Measurements from ENCODE around the gene CCDC85A. TPM values are rescaled to one million over a fixed set of nuclear protein-coding genes. Genes with fewer than 3 reads are reported as not detected.

CCDC85A gene
- polyA plus RNA-seq, 4 donors = 1.3 to 2.0 (median 1.7) TPM

DNA sequence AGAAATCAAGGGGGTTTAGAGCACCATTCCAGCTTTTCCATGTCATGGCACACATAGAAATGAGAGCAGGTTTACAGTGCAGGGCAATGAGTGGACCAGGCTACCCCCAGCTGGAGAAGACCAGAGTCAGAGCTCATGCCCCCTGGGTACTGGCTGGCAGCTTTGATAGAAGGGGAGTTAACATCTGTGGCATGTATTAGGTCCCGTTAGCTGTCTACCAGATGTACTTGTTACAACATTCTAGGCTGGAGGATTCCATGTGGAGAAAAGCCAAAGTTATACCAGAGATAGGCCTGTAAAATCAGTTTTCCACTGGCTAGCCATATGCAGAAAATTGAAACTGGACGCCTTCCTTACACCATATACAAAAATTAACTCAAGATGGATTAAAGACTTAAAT, 109.2 kb downstream of the CCDC85A start:
- no peak for DNase-seq (ENCODE audit: low read depth in 4 of 4, low spot score in 3 of 4)

DNA sequence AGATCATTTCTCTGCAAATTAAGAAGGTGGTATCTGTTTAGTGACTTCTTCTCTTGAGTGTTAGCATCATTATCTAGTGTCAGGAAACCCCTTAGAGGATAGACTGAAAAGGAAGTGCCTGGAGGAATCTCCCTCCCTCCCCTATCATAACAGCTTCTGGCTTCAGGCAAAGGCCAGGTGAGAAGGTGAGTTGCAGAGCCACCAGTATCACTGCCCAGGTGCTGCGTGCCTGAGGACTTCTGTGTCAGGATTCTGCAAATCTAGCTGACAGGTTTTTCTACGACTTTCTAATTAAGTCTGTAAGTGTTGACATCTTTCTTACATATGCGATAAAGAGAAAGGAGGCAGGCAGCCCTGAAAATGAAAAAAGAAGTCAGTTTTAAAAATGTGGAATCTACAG, 111.9 kb downstream of the CCDC85A start:
- DNase-seq (ENCODE audit: low read depth in 4 of 4, low spot score in 3 of 4) = no peak

DNA sequence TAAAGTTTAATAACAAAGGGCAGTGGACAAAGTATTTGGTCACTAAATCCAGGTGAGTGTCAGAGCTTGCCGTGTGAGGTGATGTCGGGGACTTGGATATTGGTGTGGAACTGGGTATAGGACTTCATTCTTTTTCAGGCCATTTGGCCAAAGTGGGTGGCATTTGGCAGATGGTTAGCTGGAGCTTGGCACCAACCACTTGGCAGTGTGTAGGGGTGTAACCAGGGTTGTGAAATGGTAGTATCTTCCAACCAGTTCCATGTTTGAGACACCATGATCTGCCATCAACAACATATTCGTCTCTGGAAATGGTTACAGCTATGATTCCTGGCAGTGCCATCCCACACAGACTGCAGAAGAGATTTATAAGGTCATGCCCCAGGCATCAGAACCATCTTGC, 113.9 kb downstream of the CCDC85A start:
- no peak for DNase-seq (ENCODE audit: low read depth in 4 of 4, low spot score in 3 of 4)

DNA sequence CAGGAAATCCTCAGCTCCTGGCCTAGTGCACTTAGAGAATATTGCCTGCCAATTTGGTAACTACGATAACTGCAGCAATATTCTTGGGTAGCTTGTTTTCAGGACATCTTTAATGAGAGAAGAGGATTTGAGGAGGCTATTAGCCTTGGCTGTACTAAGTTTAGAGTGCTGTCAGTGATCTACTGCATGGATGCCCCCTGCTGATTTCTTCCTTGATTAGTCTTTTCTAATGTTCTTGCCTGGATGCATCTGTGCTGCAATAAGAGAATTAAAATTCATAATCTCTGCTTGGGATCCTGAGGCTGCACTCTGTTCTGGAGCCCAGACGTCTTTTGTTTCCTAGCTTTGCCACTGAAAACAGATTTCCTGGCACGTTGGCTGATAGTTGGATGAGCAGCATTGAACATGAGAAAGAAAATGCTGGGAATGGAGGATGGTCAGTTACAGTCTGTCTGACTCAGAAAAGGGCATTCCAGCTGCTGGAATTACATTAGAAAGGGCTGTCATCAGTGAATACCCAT, 115.4 kb downstream of the CCDC85A start:
- no peak for DNase-seq (ENCODE audit: low read depth in 4 of 4, low spot score in 3 of 4)

DNA sequence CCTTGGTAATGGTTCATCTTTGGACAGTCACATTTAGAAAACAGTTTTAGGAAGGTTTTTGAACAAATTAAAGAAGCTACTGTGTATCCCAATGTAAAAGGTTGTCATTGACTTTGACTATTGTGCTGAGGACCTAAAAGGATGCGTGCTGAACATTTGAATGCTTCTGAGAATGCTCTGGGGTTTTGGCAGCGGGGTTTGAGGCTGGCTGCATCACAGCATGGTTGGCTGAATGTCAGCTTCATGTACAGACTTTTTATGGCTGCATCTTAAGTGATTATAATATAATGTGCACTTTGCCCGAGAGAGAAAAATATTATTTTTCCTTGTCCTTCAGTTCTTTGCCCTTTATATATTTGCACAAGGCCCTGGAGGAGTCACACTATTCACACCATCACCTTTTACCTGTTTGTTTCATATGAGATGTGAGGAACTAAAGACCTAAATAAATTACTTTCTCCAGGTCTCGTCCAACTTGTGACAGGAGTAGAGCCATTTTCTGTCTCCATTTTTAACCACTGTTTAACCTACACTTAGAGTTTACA, 125.9 kb downstream of the CCDC85A start:
- no peak for DNase-seq (ENCODE audit: low read depth in 4 of 4, low spot score in 3 of 4)

DNA sequence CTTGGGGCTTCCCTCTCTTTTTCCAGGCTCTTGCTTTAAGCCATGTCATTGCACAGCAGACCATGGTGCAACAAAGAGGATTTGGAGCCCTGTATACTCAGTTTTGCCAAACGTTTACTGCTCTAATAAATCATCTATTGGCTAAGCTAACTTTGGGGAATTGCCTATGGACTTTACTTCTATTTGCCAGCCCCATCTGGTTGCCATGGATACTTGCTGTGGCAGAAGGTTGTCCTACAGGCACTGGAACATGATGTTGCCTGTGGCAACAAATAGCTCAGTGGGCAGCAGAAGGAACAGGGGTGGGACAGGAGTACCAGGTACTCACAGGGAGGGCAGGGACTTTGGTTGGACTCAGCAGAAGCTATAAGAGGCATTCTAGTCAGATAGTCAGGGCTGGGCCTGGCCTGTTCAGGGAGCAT, 129.7 kb downstream of the CCDC85A start:
- DNase-seq (ENCODE audit: low read depth in 4 of 4, low spot score in 3 of 4) = no peak

DNA sequence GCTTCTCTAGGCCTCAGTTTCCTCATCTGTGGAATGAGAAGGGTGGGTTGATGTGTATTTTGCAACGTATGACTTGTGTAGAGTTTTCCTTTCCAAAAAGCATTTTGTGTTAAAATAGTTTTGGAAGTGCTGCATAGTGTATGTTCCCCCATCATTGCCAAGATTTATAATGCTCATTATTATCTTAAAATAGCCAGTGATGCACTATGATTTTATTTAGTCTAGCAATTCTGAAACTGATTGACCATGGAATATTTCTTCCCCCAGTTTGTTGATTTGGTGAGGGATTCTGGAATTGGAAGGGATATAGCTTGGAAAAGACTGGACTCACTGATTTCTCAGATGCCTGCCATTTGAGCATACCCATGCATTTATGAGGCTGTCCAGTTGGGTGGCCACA, 130.6 kb downstream of the CCDC85A start:
- no peak for DNase-seq (ENCODE audit: low read depth in 4 of 4, low spot score in 3 of 4)

DNA sequence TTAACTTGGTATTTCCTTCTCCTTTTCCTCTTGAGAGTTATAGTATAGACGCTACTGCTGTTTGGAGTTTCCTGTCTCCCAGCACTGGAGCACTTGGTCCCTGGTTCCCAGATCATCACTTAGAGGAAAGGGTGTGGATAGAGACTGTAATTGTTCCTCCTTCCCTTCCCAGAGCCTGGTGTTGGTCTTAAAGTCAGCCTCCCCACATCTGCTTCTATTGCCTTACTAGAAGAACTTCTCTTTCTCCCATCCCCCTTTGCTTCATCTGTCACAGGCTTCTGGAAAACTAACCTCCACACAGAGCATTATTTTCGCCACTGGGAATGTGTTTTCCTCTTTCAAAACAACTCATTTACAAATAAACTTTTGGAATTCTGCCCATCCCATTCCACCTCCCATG, 131.0 kb downstream of the CCDC85A start:
- no peak for DNase-seq (ENCODE audit: low read depth in 4 of 4, low spot score in 3 of 4)

DNA sequence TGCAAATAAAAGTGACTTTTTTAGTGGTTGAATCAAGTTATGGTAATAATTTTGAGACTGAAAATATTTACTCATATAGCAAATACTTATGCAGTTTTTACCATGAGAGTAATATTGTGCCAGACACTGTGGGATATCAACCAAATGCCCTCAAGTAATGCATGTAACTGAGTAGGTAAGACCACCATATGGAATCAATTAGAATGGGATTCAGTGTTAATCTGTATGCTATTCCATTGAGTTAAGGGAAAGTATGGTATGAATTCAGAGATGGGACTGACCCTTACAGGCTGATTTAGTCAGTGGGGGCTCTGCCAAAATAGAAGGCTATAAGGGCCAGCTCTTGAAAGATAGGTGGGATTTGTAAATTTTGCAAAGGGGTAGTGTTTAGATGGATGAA, 131.6 kb downstream of the CCDC85A start:
- no peak for DNase-seq (ENCODE audit: low read depth in 4 of 4, low spot score in 3 of 4)

DNA sequence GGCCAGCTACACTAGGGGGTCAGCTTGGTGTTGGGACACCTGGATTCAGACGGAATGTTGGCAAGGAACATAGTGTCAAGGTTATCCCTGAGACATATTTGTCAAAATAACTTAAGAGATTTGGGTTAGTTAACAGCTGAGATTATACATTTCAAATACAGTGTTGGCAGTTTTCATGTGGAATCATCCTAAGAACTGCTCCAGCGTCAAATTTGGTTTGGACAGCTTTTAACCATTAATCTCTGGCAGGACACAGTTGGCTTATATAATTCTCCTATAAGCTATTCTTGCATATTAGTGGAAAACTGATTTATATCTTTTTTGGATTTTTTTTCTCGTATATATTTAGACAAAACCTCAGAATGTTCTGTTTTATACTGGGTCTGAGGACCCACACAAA, 132.2 kb downstream of the CCDC85A start:
- DNase-seq (ENCODE audit: low read depth in 4 of 4, low spot score in 3 of 4) = no peak

DNA sequence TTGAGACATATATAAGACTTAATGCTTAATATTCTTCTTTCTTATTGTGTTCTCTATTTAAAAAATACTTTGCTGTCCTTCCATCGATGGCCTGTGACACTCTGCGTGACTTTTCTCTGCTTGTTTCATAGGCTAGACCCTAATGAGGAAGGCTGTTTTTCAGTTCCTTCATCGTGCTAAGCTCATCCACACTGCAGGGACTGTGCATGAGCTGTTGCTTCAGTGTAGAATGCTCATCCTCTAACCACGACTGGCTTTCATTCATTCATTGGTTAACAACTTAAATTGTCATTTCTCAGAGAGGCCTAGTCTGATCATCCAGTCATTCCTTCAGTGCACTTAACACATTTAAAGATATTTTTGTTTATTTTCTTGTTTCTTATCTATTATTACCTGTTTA, 134.4 kb downstream of the CCDC85A start:
- DNase-seq (ENCODE audit: low read depth in 4 of 4, low spot score in 3 of 4) = no peak

DNA sequence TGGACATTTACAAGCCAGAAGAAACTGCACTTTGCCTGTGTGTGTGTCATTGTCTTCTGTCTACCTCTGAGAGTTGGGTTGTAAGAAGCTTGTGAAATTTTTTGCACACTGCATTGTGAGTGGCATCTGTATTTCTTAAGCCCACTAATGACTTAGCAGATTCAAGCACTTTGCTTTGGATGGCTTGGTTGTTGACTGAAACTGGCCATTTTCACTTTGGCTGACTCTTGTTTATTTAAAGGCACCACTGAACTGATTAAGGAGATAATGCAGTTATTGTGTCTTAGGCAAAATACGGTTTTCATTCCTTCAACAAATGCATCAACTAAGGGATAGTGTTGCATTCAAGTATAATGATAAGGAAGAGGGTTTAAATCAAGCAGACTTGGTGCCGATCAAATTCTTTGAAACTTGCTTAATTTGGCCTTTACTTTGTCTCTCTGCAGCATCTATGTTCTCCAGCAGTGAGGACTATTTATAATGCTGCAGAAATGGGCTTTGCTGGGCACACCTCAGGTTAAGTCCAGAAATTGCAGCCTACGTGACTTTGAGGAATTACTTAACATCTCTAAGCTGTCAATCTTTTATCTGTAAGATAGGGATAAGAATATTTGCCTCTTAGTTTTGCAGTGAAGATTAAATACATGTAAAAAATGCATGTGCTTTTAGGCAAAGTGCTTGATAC, 142.0 kb downstream of the CCDC85A start:
- no peak for DNase-seq (ENCODE audit: low read depth in 4 of 4, low spot score in 3 of 4)

DNA sequence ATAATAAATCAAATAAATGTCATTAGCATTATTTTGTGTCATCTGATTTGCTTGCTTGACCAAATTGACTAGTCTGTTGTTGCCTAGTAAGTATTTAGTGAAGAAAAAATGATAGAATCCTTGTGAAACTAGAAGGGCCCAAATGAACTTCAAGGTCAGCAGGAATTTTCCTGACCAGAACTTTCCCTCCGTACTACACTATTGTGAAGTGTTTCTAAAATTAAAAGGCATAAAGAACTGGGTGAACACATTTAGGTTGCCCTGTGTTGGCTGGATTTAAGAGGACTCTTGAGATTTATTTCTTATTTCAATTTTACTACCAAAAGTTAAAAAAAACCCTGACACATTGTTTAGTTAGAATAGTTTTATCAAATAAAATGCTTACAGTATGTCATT, 142.6 kb downstream of the CCDC85A start:
- no peak for DNase-seq (ENCODE audit: low read depth in 4 of 4, low spot score in 3 of 4)

DNA sequence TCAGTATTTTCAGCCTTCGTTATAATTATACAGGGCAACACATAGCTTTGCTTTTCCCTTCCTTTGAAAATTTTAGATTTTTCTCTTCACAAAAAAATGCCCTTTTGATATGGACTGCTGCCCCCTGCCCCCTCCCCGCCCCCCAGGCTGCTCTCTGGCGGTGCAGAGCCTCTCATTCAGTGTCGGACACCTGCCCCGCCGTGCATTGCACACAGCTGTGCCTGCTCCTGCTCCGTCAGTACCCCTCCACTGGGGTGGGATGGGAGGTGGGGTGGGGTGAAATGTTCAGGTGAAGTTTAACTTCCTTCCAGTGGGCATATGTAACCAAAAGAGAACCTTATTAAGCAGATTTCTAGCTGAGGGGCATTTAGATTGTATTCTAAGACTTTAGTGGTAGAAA, 148.0 kb downstream of the CCDC85A start:
- no peak for DNase-seq (ENCODE audit: low read depth in 4 of 4, low spot score in 3 of 4)

DNA sequence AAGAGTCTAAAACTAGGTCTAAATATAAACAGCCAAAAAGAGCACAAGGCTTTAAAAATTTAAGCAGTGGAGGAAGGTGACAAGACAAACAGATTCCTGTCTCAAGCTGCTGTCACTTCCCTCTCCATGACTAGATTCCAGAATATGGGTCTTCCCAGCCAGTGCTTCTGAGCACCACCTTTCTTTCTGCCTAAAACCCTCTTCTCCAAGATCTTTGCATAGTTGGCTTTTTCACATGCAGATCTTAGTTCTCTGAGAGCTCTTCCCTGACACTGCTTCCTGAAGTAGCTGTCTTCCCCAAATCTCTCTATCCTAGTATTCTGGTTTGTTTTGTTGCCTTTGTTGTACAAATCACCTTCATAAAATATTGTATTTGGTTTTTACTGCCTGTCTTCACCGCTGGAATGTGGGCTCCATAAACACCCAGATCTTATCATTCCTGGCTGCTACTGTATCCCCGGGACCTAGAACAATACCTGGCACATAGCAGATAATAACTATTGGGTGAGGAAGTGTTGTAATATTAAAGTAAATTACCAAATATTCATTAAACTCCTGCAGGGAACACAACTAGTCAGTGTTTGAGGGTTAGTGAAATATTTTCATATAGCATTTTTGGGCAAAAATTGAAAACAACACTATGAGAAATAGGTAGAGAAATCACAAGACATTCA, 150.2 kb downstream of the CCDC85A start:
- no peak for DNase-seq (ENCODE audit: low read depth in 4 of 4, low spot score in 3 of 4)

DNA sequence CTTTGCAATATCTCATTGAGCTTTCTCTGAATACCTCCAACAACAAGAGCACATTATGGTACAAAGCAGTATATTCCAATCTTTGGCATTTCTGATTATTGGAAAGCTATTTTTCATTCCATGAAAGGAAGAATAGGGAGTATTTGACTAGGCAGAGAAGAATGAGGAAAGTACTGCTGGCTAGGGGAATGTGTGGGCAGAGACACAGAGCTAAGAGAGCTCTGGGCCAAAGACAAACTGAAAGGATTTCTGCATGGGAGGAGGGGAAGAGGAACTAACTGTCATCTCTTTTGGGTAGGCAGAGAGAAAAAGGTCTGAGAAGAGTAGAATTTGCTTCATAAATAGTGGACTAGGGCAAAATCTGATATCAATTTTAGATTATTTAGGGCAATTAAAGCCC, 150.8 kb downstream of the CCDC85A start:
- no peak for DNase-seq (ENCODE audit: low read depth in 4 of 4, low spot score in 3 of 4)

DNA sequence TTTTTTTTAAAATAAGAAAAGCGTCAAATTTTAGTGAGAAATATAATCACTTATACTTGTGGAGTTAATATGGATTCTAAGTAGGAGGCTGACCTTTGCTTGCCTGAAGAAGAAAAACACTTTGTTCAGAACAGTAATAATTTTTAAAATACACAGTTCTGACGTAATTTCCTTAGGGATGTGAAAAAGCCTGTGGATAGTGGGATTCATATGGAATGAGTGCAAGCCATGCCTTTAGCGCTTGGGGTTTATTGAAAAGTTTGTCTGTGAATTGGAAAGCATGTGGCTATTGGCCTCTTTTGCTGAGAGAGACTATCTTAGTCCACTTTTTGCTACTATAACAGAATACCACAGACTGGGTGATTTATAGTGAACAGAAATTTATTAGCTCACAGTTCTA, 151.3 kb downstream of the CCDC85A start:
- no peak for DNase-seq (ENCODE audit: low read depth in 4 of 4, low spot score in 3 of 4)

DNA sequence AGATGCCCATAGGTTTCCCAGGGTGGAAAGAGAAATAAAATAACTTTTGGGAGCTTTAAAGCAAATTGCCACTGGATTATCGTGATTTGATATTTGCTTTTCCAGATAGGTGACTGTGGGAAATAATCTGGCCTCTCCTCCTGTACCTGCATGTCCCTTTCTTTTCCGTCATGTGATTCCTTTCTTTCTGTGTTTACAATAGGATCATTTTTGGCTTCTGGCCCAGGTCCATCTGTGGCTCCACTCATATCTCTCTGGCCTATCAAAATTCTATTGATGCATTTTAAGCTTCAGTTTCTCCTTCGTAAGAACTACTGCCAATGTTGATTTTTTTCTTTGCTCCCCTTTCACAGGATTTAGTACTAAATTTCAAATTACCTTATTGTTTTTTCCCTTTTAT, 153.6 kb downstream of the CCDC85A start:
- DNase-seq (ENCODE audit: low read depth in 4 of 4, low spot score in 3 of 4) = no peak

DNA sequence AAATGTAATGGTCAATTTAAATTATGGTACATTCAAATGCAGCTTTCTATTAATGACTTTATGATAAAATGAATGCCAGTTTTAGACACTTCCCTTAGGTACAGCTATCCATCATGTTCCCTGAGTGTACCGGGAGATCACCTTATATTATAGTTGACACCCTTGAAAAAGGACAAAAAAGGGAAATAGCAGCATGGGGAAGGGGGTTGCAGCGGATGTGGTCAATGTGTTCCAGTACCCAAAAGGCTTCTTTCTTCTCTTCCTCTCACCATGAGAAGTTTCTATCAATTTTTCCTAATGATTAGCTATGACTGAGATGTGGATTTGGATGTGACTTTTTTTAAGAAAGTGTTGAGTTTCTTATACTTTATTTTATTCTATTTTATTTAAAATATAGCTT, 154.4 kb downstream of the CCDC85A start:
- no peak for DNase-seq (ENCODE audit: low read depth in 4 of 4, low spot score in 3 of 4)

DNA sequence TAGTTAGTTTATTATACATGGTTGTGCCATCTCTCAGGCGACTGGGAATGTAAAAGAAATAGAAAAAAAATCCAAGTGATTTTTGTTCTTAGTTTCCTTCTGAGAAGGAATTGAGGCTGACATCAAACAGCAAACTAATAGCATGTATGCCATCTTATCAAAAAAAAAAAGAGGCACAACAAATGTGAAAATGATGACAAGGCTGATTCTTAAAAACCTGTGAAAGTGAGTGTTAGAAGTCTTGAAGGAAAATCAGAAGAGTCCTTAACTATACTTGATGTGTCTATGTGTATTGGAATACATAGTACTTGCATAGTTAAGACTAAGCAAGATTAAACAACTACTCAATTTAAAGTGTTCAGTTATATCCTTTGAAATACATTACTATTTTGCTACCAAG, 161.0 kb downstream of the CCDC85A start:
- no peak for DNase-seq (ENCODE audit: low read depth in 4 of 4, low spot score in 3 of 4)

DNA sequence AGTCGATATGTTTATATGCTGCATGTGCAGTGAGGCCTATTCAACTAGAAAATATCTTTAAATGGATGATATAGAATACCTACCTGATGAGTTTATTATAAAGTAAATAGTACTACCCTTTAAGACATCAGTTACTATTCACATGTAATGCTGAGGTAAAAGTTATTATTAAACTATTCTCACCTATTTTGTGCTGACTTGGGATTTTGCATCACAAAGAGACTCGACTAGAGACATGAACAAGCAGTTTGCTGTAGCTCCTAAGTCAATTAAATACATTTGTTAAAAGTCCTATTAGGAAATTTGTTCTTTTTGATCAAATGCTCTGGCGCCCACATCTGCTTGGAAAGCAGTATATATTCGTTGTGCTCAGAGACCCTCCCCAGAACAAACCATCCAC, 164.1 kb downstream of the CCDC85A start:
- DNase-seq (ENCODE audit: low read depth in 4 of 4, low spot score in 3 of 4) = no peak
